ENCODE results near the gene NSDHL.
"Not testable (repeated sequence)": the region's sequence is repeated elsewhere in the genome, so short reads cannot be mapped to it uniquely, and the experiment has no call there.

Gene NSDHL

DNA sequence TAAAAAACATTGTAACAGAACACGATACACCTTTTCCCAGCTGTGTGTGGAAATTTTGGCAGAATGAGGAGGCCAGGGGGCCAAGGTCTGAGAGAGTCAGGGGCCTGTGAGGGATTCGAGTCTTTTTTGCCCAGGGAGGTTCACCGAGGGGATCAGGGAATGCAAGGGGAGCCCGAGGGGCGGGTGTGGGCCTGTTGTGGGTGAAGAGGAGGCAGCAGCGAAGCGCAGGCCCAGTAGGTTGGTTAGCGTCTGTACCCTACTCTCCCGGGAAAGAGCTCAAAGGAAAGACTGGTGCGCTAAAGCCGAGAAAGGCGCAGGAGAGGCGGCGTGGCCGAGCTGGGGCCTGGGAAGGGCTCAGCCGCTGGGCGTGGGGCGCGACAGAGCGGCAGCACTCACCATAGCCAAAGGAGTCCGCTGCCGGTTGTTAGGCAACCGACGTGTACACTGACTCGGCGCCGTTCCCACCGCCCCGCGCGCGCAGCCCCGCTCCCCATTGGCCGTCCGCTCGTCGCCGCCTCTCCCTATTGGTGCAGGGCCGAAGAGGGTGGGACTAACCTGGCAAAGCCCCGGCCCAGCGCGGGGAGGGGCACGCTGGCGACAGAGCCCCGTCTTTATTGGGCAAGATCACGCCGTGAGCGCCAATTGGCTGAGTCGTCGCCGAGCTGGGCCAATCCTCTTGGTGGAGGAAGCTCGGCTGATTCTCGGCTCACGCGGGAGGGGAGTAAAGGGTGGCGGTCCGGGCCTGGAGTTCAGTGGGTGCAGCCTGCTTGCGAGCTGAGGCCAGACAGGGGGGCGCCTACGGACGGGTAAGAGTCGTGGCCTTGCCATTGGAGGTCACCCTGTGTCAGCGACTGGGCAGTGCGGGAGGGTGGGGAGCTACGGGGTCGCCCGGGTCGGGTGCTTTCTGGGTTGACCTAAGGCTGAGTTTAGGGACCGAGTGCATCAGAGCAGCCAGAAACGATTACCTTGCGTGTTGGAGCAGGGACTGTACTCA, at the start of gene NSDHL, which contains the start of gene CETN2:
NSDHL (plus strand) TSS at position 752 of the 994 bp plus-strand sequence. CDS start 15,262 bp downstream, outside the sequence.
CETN2 (minus strand) TSS at position 446 of the 994 bp plus-strand sequence; CDS start at position 399, 47 bp downstream.
- DNase-seq (ENCODE audit: low read depth in 2 of 2): peak; percentile 82 to 85

- not testable (repeated sequence) for DNase-seq (ENCODE audit: low read depth in 2 of 2)
Measured at GRCh38 chrX:152787062-152787461, 43.8 kb upstream of the NSDHL start.

GRCh38 chrX:152798945-152799344, 31.9 kb upstream of the NSDHL start:
- DNase-seq (ENCODE audit: low read depth in 2 of 2): no peak

DNA sequence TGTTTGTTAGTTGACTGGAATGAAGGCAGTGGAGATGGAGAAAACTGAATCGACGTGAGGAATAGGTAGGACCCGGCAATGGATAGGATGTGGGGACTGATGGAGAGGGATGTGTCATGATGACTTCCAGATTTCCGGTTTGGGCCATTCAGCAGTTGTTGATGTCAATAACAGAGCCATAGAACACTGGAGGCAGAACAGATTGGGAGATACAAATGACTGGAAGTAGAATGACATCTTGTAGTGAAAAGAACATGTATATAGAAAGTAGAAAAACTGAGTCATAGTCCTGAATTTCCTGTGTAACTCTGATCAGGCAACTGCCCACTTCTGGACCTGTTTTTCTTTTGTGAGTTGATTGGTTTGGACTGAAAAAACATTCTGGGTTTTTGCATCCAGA, 24.8 kb upstream of the NSDHL start:
- DNase-seq (ENCODE audit: low read depth in 2 of 2): no peak

DNA sequence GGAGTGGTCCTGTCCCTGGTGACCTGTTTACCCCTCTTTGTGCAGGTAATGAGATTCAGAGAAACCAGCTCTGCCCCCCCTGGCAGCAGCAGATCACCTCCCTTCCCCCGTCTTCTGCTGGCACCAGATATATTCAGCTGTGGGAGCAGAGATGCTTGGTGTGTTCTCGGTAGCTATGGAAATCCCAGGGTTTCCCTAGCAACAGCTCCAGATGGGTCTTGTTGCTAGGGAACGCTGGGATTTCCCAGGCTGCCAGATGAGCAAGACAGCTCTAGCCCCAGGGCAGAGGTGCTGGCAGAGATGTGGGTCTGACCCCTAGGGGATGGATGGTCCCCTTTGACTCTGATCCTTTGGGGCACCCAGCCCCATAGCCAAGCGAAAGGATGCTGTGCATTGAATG, 20.5 kb upstream of the NSDHL start:
- DNase-seq (ENCODE audit: low read depth in 2 of 2): no peak

DNA sequence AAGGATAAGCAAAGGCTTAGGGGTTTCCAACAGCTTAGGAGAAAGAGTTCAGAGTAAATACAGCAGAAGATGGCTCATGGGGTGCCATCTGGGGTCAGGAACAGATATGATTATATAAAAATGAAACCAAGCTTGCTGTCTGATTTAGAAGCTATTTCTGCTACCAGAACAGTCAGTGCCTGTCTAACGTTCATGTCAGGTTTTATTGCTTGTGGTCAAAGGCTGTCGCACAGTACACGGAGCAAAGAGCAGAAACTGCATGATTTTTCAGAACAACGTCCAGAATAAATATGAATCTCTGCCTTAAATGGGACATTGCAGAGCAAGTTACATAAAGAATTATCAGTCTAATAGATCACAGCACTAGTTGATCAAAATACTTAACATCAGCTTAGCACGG, 17.7 kb upstream of the NSDHL start:
- no peak for DNase-seq (ENCODE audit: low read depth in 2 of 2)

- DNase-seq (ENCODE audit: low read depth in 2 of 2): no peak
Measured at GRCh38 chrX:152814048-152814447, 16.8 kb upstream of the NSDHL start.

DNA sequence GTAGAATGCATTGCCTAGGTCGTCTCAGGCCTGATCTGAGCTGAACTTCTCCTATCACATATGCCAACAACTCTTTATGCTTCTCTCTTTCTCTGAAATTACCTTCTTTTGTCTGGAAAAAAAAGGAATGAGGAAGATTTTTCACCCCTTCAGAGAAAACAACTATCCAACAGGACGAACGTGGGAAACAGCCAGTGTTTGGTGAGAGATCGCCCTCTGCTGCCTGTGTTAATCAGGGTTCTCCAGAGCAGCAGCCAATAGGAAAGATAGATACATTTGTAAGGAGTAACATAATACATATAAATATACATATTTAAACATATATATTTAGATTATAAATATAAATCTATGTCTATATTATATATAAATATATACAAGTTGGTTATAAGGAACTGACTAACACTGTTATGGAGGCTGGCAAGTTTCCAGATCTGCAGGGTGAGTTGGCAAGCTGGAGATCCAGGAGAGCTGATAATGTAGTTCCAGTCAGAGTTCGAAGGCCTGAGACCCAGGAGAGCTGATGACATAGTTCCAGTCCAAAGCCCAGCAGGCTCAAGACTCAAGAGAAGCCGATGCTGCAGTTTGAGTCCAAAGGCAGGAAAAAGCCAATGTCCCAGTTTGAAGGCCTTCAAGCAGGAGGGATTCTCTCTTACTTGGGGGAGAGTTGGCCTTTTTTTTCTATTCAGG, 13.6 kb upstream of the NSDHL start:
- DNase-seq (ENCODE audit: low read depth in 2 of 2): no peak

DNA sequence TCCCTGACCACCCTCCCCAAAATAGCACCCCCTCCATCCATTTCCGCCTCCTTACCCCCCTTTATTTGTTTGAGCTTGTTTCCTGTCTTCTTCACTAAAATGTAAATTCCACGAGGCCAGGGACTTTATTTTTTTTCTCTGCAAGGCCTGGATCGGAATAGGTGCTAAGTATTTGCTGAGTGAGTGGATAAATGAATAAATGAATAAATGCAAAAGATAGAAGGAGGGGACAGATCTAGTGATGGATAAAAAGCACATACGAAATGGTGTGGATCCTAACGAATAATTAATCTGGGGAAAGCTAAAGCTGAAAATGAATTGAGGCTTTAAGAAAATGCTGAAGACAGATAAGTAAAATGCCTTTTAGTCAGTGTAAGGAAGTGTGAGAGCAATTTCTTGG, 12.5 kb upstream of the NSDHL start:
- DNase-seq (ENCODE audit: low read depth in 2 of 2): no peak

- no peak for DNase-seq (ENCODE audit: low read depth in 2 of 2)
Measured at GRCh38 chrX:152819266-152819665, 11.6 kb upstream of the NSDHL start.

- no peak for DNase-seq (ENCODE audit: low read depth in 2 of 2)
Measured at GRCh38 chrX:152819732-152820131, 11.1 kb upstream of the NSDHL start.

DNA sequence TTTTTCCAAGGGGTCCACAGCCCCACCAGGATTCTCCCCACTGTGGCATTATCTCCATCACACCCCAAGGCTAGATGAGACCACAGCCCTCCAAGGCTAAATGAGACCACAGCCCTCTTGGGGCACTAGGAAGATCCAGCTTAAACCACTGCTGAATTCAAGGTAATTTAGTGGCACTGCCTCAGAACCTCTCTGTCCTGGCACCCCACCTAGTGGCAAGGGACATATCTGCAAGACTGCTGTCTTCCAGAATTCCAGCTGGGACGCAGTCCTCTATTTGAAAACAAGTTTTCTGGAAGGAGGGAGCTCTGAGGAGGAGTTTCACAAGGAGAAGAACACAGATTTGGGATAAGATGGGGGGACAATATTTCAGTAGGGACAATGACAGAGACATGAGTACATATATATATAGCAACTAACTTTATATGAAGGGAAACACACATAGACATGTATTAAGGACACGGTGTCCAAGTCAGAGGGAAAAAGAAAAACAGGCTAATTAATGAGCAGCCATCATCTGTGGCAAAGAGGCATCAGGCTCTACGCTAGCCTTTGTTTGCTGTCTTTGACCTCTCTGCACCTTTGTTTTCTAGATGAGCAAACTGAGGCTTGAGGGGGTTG, 9.6 kb upstream of the NSDHL start:
- no peak for DNase-seq (ENCODE audit: low read depth in 2 of 2)

GRCh38 chrX:152822383-152823086, 8.3 kb upstream of the NSDHL start:
- DNase-seq (ENCODE audit: low read depth in 2 of 2): no peak

- DNase-seq (ENCODE audit: low read depth in 2 of 2): no peak
Measured at GRCh38 chrX:152823657-152824056, 7.2 kb upstream of the NSDHL start.

DNA sequence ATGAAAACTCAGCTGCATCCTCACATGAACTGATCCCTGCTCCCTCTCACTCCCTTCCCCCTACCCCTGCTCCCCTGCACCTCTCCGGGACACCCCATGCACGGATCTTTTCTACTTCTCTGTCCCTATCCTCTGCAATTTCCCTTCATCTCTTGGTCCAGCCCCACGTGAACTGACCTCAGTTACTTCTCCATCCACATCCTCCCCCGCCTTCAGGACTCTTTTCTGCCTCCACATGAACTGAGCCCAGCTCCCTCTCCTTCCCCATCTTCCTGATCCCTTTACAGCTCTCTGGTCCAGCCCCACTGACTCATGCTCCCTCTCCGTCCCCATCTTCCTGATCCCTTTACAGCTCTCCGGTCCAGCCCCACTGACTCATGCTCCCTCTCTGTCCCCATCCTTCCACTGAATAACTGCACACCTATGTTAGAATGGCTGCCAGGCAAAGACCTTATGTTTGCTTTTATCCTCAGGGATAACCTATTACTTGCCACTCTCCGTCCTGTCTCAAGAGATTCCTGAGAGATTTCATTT, 6.0 kb upstream of the NSDHL start:
- no peak for DNase-seq (ENCODE audit: low read depth in 2 of 2)

DNA sequence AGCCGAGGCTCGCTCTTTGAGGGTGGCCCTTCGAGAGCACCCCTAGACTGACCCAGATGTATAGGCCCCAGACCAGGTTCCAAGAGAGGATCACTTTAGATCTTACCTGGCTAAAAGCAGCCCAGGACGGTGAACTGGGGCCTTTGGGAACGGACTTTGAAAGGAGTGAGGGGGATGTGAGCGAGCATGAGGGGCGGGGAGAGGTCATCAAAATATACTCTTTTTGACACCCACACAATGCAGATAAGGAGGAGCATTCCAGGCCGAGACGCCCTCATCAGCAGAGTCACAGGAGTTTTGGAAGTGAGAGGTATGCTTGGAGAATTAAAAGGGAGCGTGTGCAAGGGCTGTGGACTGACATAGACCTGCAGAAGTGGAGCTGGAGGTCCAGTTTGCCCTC, 528 bp downstream of the NSDHL start:
- no peak for DNase-seq (ENCODE audit: low read depth in 2 of 2)

GRCh38 chrX:152832520-152832919, 1.7 kb downstream of the NSDHL start:
- no peak for DNase-seq (ENCODE audit: low read depth in 2 of 2)

GRCh38 chrX:152833378-152833777, 2.5 kb downstream of the NSDHL start:
- DNase-seq (ENCODE audit: low read depth in 2 of 2): no peak

GRCh38 chrX:152835470-152835869, 4.6 kb downstream of the NSDHL start:
- DNase-seq (ENCODE audit: low read depth in 2 of 2): not testable (repeated sequence)

DNA sequence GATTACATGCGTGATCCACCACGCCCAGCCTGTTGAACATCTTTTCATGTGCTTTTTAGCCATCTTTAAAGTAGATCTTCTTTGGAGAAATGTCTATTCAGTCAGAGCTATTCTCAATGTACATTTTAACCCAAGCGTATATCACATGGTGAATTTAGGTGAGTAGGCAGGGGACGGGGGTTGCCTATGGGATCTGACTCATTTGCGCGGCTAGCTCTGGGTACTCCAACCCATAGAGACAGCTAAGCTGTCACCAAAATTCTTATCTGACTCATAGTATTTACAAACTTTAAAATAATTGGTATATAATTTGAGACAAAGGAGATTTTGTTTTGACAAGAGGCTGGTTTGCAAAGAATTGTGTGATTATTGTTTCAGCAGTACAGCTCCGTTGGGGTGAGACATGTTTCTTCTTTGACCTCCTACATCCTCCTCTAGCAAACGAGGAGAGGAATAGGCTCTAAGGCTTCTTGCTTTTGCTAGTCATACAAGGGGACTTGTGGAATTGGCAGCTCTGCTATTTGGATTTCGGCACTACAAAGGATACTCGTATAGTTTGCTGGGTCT, 12.0 kb downstream of the NSDHL start:
- no peak for DNase-seq (ENCODE audit: low read depth in 2 of 2)

DNA sequence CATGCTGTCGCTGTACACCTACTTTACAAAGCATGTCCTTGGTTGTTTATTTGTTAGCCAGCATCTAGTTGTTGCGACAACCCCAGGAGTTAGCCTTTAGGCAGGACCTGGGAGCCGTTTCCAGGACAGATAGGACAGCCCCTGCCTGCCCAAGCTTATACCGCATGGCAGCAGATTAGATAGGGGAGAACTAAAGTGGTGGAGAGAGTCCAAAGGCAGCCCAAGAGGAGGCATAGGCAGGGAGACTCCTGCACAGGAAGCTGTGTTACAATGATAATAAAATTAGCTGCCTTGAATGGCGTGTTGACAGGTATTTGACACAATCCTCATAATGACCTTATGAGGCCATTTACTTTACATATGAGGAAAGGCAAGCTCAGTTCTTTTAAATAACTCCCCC, 13.0 kb downstream of the NSDHL start:
- no peak for DNase-seq (ENCODE audit: low read depth in 2 of 2)

Measured in stimulated activated CD4-positive, alpha-beta T cell treated with anti-CD3 and anti-CD28 coated beads, Interleukin-1b, Interleukin-23, amount 100 ng/mL, for 1 hour (primary cell).